GM18951 (cell line): Measurements from ENCODE around the gene PTPRG.

Experiments
- POLR2A ChIP-seq: IDR thresholded peaks from 4 replicates; pipeline ENCODE4 v1.6.1; 2011; ENCODE audit warnings: mild to moderate bottlenecking; ENCODE audit not compliant: insufficient read length, insufficient read depth; ENCODE audit errors: extremely low read depth
- in situ Hi-C: fragments of 300-500 bp; cut with MboI; formaldehyde crosslinking; loops from one replicate; pipeline ENCODE4 v1.12.0; 2022; ENCODE audit warnings: low sequenced_read_pairs, mixed read lengths, inconsistent platforms; ENCODE audit not compliant: unreplicated experiment

Gene PTPRG

DNA sequence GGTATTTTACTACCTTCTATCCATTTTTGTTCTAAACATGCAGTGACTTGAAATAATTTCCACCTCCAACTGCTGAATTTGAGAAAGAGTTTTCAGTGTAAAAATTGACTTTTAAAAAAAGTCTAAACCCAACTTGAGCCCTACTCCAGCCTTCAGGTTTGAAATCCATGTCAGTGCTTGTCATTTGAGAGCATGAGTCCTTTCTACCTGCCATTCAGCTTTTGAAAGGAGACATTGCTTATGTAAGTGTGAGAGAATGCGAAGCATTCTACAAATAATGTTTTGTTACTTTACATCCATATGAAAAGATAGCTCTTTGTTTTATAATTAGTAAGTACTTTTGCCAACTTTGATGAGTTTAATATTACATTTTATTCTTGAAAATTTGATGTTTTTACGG, 329.2 kb downstream of the PTPRG start:
- no peak for TF ChIP-seq POLR2A
- in situ Hi-C loops, result no loop called here

GRCh38 chr3:61892891-61893290, 331.5 kb downstream of the PTPRG start:
- no peak for TF ChIP-seq POLR2A
- in situ Hi-C loops, result no loop called here

DNA sequence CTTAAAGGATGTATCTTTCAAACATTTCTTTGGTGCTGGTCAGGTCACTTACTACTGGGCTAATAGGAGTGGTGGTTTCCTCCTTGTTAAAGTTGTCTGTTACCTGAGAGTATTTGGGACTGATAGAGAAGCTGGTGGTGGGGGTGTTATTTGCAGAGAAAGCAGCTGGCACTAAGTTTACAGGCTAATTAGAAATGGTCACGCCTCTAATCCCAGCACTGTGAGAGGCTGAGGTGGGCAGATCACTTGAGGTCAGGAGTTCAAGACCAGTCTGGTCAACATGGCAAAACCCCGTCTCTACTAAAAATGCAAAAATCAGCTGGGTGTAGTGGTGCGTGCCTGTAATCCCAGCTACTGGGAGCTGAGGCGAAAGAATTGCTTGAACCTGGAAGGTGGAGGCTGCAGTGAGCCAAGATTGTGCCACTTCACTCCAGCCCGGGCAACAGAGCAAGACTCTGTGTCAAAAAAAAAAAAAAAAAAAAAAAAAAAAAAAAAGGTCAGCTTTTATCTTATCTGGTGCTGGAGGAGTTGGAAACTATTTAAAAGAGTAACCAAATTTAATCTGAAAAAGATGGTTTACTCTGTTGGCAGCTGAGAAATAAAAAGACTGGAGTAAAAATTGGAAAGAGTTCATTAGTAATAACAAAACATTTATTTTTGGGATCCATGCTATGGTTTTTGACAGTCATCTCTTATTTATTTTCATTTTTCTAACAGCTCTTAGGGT, 332.6 kb downstream of the PTPRG start:
- in situ Hi-C loops, result no loop called here
- TF ChIP-seq POLR2A, result no peak

DNA sequence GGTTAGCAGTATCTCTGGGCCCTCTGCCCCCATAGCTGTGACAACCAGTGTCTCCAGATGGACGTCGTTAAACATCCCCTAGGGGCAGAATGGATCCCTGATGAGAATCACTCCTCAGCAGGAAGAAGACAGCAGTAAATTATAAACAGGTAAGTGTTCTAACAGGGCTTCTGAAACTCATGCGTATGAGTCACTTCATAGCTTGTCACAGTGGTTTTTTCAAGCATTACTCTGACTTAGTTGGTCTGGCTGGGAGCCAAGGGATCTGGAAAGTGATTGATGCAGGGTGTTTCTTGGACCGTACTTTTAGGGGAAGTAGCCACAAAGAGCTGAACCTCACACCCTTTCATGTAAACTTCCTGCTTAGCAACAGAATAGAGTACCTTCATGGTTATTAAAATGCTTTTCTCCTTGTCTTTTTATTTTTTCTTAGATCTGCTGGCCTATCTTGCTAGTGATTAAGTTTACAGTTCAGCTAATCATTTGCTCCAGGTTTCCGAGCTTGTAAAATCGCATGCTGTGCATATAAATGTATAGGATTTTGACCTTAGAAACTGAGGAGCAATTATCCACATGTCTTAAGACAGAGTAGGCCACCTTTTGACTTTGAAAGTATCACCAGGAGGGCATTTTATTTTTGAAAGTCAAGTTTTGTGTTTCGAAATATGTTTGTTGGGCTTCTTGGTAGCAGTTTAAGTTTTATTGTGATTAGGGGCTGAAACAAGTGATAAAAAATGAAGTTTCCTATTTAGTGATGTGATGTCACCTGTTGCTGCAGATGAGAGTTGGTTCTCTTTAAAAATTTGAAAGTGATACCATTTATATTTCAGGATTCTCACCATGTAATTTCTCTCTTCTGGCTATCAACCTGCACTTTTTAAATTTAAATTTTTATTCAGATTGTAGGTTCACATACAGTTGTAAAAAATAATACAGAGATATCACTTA, 333.9 kb downstream of the PTPRG start:
- TF ChIP-seq POLR2A, result no peak
- in situ Hi-C loops, result no loop called here

- no peak for TF ChIP-seq POLR2A
Measured at GRCh38 chr3:61896251-61896650, 334.9 kb downstream of the PTPRG start.

DNA sequence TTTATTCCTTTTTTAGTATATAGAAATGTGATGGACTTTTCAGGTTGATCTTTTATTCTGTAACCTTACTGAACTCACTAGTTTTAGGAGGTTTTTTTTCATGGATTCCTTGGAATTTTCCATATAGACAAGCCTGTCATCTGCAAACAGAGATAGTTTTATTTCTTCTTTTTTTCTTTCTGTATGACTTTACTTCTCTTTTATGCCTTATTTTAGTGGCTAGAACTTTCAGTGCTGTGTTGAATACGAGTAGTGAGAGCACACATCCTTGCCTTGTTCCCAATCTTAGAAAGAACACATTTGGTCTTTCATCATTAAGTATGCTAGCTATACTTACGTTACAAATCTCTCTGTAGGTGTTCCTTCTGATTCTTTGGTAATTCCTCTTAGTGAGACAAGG, 336.5 kb downstream of the PTPRG start:
- in situ Hi-C loops, result no loop called here
- TF ChIP-seq POLR2A, result no peak

More at GRCh38 chr3:61896251-61896650, 334.9 kb downstream of the PTPRG start:
- in situ Hi-C loops, result no loop called here

GRCh38 chr3:61899700-61900462, 338.5 kb downstream of the PTPRG start:
- in situ Hi-C loops, result no loop called here
- TF ChIP-seq POLR2A, result no peak

- in situ Hi-C loops, result no loop called here
- no peak for TF ChIP-seq POLR2A
Measured at GRCh38 chr3:61901496-61901895, 340.1 kb downstream of the PTPRG start.

GRCh38 chr3:61901986-61902385, 340.6 kb downstream of the PTPRG start:
- in situ Hi-C loops, result no loop called here
- TF ChIP-seq POLR2A, result no peak

- TF ChIP-seq POLR2A, result no peak
- in situ Hi-C loops, result no loop called here
Measured at GRCh38 chr3:61903074-61903473, 341.7 kb downstream of the PTPRG start.

- in situ Hi-C loops, result no loop called here
- TF ChIP-seq POLR2A, result no peak
Measured at GRCh38 chr3:61903931-61904657, 342.7 kb downstream of the PTPRG start.

GRCh38 chr3:61907210-61907795, 345.9 kb downstream of the PTPRG start:
- no peak for TF ChIP-seq POLR2A
- in situ Hi-C loops, result no loop called here
